Measurements from ENCODE around the gene SEC11C. TPM values are rescaled to one million over a fixed set of nuclear protein-coding genes. Genes with fewer than 3 reads are reported as not detected.

Gene SEC11C
- total RNA-seq, 1 experiment from 2014 or later = 50.6 TPM

GRCh38 chr18:59129951-59130703 is 9.6 kb upstream of the SEC11C start:
- intact Hi-C loops (cut with micrococcal nuclease) = no loop called here
- Histone ChIP-seq H3K4me2 (ENCODE audit: low read length) (no peak overlapping the region), H3K4me1 (ENCODE audit: insufficient read depth, low read length) (no peaks in the 10 kb centered on the region), H3K27ac (ENCODE audit: low read length) (no peak overlapping the region), H3K36me3 (ENCODE audit: low read depth, low read length) (no peaks in the 10 kb centered on the region), H2AFZ (ENCODE audit: low read length) (no peak overlapping the region), H3F3A (ENCODE audit: low read length, unreplicated experiment) (no peaks in the 10 kb centered on the region), H3K9me3 (ENCODE audit: low read length) (no peaks in the 10 kb centered on the region), H4K20me1 (ENCODE audit: low read length) (no peaks in the 10 kb centered on the region), H3K9ac (ENCODE audit: low read length) (no peak overlapping the region), H3K9me2 (replicated peaks; ENCODE audit: low read length) (no peaks in the 10 kb centered on the region), H3K4me3 (ENCODE audit: low read length) (no peak overlapping the region), H3K79me2 (ENCODE audit: low read length) (no peaks in the 10 kb centered on the region), H3K27me3 (ENCODE audit: low read length) (peaks cover 72% of the 10 kb centered on the region)
- ATAC-seq = no peak
- no TSS peak for BruUV-seq (replicated peaks)
- ChIA-PET POLR2A (ENCODE audit: unreplicated experiment) (no interaction called here), CTCF (no interaction called here)
- TF ChIP-seq, protein P1, sequence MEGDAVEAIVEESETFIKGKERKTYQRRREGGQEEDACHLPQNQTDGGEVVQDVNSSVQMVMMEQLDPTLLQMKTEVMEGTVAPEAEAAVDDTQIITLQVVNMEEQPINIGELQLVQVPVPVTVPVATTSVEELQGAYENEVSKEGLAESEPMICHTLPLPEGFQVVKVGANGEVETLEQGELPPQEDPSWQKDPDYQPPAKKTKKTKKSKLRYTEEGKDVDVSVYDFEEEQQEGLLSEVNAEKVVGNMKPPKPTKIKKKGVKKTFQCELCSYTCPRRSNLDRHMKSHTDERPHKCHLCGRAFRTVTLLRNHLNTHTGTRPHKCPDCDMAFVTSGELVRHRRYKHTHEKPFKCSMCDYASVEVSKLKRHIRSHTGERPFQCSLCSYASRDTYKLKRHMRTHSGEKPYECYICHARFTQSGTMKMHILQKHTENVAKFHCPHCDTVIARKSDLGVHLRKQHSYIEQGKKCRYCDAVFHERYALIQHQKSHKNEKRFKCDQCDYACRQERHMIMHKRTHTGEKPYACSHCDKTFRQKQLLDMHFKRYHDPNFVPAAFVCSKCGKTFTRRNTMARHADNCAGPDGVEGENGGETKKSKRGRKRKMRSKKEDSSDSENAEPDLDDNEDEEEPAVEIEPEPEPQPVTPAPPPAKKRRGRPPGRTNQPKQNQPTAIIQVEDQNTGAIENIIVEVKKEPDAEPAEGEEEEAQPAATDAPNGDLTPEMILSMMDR (conservative IDR thresholded peaks at IDR 0.05; ENCODE audit: low read depth, low read length) = no peak
- TF ChIP-seq EZH2phosphoT487 (IDR thresholded peaks at IDR 0.05; ENCODE audit: borderline replicate concordance, low read length) (no peak), EZH2 (IDR thresholded peaks at IDR 0.05; ENCODE audit: low read length, unreplicated experiment) (no peak)
- no peak for DNase-seq

DNA sequence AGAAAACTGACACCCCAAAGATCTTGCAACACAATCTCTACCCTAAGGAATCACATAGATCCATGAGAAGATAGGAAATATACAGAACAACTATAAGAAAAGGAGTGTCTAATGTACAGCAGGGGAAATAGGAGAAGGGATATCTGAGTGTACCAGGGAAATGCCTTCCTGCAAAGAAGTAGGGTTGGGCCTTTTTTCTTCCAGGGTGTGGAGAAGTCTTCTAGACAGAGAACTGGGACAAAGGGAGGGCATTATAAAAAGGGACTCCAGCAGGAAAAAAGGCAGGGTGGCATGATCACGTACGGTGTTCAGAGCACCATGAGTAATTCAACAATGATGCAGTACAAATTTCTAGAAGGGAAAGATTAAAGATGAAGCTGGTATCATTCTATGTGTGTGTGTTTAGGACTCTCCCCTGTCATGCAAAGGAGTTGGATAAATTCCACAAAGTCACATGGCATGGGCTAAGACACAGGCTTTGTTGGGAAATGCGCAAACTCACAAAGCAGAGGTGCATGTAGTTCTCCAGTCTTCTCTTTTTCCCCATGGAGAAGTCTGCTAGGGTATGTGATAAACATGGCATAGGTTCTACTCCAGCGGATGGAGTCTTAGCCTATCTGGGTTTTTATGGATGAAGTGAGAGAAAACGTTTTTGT is 6.7 kb upstream of the SEC11C start:
- intact Hi-C loops (cut with micrococcal nuclease) = no loop called here

More for the DNA sequence above, 6.7 kb upstream of the SEC11C start:
- Histone ChIP-seq H3K27me3 (ENCODE audit: low read length) (peaks cover 80% of the 10 kb centered on the region), H2AFZ (ENCODE audit: low read length) (no peak overlapping the region), H3F3A (ENCODE audit: low read length, unreplicated experiment) (no peaks in the 10 kb centered on the region), H3K4me2 (ENCODE audit: low read length) (no peak overlapping the region), H3K79me2 (ENCODE audit: low read length) (no peaks in the 10 kb centered on the region), H4K20me1 (ENCODE audit: low read length) (no peaks in the 10 kb centered on the region), H3K9ac (ENCODE audit: low read length) (no peak overlapping the region), H3K4me1 (ENCODE audit: insufficient read depth, low read length) (no peaks in the 10 kb centered on the region), H3K36me3 (ENCODE audit: low read depth, low read length) (no peaks in the 10 kb centered on the region), H3K9me3 (ENCODE audit: low read length) (no peaks in the 10 kb centered on the region), H3K9me2 (replicated peaks; ENCODE audit: low read length) (no peaks in the 10 kb centered on the region), H3K4me3 (ENCODE audit: low read length) (no peak overlapping the region), H3K27ac (ENCODE audit: low read length) (no peak overlapping the region)
- no peak for ATAC-seq
- TF ChIP-seq, protein P1 (conservative IDR thresholded peaks at IDR 0.05; ENCODE audit: low read depth, low read length) = no peak
- TF ChIP-seq EZH2 (IDR thresholded peaks at IDR 0.05; ENCODE audit: low read length, unreplicated experiment) = no peak
- TF ChIP-seq EZH2phosphoT487 (IDR thresholded peaks at IDR 0.05; ENCODE audit: borderline replicate concordance, low read length) = no peak
- ChIA-PET POLR2A (ENCODE audit: unreplicated experiment) (no interaction called here), CTCF (no interaction called here)
- no TSS peak for BruUV-seq (replicated peaks)
- DNase-seq = no peak

All from PC-3 (cell line).